HG02759 (cell line): Measurements from ENCODE around the gene CDKL5.

Experiments used
- ATAC-seq: cut with Tn5 transposase; IDR thresholded peaks from one replicate; pipeline ENCODE4 v1.9.1; 2021; ENCODE audit warnings: mild to moderate bottlenecking, moderate library complexity; ENCODE audit not compliant: unreplicated experiment

The CDKL5 gene

DNA sequence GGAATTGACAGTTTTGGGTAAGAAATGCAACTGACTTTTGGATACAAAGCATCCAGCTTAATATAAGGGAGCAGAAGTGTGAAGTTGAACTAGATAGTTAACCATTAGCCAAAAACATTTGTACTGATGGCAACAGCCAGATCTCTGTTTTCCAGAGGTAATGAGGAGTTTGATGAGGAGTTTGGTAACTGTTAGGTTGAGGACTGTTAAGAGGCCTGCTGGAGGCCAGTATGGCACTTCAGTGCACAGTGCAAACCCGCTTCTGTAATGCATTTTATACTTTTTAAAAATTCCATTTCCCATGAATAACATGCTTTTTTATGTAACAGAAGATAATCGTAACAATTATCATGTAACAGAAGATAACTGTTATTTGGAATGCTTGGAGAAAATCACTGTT, 30.0 kb downstream of the CDKL5 start:
- ATAC-seq: no peak

DNA sequence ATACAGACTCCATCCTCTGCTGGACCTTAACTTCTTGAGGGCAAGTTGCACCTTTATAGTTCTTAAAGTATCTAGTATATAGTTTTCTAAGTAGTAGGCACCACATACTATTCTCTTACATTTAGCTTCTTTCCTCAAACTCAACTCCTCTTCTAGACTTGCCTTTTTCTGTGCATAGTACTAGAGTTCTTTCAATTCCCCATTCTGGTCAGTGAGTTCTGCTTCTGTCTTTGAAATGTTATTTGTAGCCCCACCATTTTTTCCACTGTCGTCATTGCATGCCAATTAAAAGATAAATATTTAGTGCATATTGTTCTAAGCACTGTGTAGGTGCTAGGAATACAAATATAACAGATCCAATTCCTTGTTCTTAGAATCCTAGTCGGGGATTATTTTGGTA, 31.6 kb downstream of the CDKL5 start:
- no peak for ATAC-seq

DNA sequence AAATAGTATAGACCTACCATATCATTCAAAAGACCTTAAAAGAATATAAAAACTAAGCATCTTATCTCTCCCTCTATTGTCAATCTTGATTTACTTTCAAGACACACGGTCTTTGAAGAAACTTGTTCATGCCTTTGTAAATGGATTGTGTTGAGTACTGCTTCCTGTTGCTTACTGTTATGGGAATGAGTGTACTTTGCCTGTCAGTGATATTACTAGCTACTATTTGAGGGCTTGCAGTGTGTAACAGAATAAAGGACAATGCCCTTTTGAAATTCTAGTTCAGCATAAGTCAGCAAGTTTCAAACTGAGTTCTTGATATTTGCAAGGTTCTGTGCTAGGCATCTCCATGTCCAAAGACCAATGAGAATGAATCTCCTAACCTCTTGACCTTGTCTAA, 36.0 kb downstream of the CDKL5 start:
- ATAC-seq: no peak

DNA sequence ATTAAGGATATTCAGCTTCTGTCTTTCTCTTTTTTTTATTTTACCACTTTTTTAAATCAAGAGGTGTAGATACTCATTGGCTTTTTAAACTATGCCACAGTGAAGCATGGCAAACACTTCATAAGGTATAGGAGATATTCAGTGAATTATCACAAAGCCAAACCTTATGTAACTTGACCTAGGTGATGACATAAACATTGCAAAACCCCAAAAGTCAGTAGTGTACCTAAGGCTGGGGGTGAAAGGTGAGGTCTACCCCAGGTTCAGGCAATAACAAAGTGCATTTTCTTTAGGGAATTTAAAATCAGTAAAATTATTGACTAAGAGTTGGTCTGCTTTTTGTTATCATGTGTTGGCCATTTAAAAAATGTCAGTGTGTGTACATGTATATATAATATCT, 39.1 kb downstream of the CDKL5 start:
- no peak for ATAC-seq

DNA sequence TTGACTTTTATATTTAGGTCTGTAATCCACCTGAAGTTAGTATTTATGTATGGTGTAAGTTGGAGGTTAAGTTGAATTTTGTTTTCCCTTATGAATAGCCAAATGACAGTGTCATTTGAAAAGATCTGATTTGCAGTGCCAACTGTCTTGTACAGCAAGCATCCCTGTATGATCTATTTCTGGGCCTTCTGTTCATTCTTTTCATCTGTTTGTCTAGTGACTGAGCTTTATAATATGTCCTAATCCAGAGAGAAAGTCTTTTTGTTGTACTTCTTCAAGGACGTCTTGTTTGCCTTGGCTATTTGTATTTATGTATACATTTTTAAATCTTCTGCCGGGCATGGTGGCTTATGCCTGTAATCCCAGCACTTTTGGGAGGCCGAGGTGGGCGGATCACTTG, 39.6 kb downstream of the CDKL5 start:
- ATAC-seq: no peak

DNA sequence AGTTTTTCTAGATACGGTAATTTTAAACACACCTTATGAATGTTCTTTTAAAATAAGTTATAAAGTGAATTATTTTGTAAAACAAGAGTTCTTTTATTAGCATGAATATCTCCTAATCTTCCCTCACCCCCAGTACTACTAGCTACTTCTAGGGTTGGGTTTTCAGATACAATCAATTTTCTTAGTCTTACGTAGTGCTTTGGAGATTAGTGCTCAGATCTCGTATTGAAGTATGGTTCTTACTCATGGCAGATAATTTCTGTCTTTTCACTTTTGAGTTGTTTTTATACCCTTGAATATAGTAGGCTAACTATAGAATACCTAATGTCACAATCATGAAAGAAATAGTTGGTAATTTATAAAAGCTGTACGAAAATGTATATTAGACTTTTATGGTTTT, 43.2 kb downstream of the CDKL5 start:
- ATAC-seq: no peak

DNA sequence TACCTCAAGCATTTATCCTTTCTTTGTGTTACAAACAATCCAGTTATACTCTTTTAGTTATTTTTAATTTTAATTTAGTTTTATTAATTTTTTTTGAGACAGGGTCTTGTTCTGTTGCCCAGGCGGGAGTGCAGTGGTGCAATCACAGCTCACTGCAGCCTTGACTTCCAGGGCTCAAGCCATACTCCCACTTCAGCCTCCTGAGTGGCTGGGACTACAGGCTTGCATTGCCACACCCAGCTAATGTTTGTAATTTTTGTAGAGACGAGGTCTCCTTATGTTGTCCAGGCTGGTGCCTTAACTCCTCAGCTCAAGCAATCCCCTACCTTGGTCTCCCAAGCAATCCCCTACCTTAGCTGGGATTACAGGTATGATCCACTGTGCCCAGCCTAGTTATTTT, 45.9 kb downstream of the CDKL5 start:
- ATAC-seq: no peak

DNA sequence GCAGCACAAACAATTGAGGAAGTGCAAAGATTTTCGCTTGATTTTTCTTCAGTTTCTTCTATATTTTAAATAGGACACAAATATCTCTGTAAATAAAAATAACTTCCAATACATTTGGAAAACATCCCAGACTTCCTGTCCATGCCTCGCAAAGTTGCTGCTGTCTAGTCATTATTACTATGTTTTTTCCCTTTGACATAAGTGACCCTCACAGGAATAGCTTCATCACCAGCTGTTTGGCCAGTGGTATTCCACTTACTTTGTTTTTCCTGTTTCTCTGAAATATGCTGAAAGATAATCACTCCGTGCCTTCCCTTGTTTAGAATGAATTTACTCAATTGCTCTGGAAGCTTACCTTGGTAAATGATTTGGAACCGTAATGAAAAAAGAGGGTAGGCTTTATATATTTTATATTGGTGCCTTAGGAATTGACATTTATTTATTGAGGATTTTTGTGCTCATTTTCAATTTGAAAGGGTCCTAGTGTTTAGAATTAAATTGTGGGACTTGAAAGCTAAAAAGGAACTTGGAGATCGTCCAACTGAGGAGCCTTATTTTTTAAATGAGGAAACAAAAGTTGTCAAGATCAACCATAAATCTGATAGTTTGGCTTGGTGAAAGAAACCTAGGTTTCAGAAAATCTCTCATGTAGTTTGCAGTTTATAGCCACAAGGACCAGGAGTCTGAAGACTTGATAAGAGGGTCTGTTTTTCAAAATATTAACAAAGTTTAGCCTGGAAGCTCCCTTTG, 65.6 kb downstream of the CDKL5 start:
- no peak for ATAC-seq

DNA sequence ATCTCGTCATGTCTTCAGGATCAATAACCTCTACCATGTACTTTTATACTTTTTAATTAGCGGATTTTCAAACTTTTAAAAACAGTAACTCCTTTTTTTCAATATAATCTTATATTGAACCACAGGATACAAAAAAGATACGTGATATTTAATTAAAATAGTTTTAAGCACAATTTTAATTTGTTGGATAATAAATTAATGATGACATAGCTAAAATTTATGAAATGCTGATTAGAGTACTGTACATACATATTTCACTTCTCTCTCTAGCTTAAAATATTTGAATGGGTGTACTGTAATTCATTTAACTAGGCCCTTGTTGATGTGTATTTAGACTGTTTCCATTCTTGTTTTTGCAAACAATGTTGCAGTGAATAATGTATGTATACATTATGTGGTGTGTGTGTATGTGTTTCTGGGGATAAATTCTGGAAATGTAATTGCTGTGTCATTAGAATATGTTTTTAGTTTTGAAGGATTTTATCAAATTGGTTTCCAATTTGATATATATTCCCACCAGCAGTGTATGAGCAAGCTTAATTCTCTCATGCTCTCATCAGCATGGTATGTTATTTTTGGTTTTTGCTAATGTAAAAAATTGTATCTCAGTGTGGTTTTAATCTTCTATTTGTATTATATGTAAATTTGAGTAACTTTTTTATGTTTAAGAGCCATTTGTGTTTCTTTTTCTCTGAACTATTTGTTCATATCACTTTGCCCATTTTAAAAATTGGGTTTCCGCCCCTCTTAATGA, 66.4 kb downstream of the CDKL5 start:
- no peak for ATAC-seq

DNA sequence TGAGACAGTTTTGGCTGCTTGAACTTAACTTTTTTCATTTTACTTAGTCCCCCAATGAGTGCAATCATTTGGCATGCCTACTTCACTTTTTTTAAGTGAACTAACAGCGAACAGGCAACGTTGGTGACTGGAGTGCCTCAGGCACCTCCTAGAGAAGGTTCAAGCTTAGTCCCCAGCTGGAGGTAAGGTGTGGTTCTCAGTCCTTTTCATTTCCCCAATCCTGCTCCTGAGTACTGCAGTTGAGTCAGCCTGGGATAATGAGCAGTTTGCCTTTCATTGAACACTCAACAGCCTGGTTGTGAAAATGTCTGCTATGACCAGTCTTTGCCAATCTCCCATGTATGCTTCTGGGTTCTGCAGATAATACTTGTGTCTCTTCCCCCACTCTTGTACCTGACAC, 109.5 kb downstream of the CDKL5 start:
- ATAC-seq: no peak

DNA sequence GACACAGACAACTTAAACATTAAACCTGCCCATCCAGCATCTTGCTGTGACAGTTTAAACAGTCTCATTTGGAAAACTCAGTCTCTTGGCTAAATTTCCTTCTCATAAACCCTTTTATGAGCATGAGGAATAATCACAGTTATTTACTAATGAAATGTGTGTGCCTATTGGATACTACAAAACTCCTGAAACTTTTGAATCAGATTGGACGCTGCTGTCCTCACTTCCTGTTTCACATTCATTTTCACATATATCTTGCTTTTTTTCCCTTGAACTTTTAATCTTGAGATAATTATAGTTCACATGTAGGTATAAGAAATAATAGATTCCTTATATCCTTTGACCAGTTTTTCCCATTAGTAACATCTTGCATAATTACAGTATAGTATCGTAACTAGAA, 111.7 kb downstream of the CDKL5 start:
- no peak for ATAC-seq

DNA sequence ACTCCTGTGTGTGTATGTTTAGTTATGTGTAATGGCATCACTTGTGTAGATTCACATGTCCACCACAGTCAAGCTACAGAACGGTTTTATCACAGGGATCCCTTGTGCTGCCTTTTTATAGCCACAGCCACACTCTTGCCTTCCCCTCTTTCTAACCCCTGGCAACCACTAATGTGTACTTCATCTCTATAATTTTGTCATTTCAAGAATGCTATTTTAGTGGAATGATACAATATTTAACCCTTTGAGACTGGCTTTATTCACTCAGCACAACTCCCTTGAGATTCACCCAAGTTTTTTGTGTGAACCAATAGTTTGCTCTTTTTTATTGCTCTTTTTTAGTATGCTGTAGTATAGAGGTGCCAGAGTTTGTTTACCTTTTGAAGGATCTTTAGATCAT, 112.1 kb downstream of the CDKL5 start:
- peak; percentile 56 for ATAC-seq

DNA sequence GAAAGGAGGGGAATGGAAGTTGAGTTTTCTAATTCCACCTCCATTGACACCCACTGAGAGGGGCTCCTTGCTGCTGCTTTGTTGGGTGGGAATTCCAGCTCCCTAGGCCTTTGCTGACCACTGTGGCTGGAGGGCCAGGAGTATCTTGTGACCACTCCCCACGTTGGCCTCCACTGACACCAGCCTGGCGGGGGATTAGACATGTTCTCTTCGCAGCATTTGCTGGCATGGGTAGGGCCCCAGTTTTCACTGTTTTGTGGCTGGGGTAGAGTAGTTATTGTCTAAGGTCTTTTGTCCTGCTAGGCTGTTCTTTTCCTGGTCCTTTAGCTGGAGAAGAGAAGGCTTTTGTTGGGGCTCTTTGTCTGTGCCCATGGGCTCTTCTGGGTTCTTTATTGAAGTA, 116.7 kb downstream of the CDKL5 start:
- ATAC-seq: no peak

DNA sequence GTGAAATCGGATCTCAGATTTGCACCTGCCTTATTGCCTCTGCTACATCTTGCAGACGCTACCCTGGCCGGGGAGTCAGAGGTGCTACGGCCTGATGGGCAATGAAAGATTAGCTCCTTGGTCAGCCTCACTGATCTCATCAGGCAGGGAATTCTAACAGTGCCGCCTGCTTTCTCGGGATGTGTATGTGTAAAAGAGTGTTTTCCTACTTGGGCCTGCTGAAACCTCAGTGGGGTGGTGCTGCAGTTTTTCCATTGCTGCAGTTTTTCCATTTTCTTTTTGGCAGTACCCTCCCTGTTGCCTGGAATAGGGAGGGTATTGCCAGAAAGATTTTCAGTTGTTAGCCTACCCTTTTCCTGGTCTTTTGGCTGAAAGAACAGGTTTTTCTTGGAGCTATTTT, 117.5 kb downstream of the CDKL5 start:
- no peak for ATAC-seq

DNA sequence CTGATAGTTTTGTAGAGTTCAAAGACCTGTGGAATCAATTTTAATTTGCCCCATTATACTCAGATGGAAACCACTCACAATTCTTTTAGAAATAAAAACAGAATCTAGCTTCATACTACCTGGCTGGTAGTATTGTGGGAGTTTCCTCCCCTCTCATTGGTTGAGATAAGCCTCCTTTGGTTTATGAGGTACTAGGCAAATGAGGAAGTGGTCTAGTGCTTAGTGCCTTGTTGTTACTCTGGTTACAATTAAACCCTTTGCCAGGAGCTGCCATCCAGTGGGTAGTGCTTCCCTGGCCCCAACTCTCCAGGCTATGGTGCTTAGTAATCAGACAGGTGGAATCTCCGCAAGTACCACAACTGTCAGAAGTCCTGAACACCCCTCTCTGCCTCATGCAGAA, 118.3 kb downstream of the CDKL5 start:
- no peak for ATAC-seq

DNA sequence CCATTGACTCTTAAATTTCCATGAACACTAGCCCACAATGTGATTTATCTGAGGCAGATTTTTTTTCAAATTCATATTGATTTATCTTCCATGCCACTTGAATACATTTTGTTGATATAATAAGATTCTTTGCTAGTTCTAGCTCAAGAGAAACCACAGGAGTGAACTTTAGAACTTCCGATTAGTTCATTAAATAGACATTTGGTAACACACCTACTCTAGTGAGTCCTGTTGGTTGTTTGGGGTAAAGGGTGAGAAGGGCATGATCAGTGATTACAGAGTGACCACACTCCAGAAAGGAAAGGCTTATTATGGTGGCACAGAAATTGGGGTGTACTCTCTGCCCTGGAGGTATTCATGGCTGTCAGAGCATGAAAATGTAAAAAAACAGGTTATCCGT, 120.4 kb downstream of the CDKL5 start:
- ATAC-seq: no peak

DNA sequence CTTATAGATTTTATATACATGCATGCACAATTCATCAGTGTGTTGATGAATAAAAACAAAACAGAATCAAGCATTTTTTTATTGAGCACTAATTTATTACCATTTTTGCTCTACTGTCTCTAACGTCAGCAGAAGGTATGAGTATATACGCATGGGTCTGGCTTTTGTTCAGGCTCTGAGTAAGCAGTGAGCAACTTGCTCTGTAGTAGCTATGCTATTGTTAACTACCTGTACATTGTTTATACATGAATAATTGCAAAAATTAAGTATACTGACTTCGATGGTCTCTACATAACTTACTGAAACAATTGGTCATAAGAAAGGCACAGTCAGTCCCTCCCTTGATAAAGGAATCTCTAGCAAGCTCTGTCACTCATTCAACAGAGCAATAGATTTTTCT, 123.6 kb downstream of the CDKL5 start:
- no peak for ATAC-seq

DNA sequence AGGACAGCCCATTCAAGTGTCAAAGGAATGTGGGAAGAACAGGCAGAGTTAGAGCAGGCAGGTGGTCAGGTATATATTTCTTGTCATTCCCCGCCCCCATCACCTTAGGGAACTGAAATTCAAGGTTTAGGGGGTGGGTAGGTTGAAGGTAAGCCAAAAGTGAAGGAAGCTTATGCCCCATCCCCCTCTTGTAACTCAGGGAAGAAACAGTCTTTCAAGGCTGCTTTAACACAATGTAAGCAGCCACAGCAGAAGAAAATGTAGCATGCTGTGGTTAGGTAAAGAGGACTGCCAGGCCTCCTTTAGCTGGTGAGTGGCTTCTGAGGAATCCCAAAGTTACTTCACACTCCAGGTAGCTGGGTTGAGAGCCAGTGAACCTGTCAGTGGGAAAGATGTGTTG, 124.2 kb downstream of the CDKL5 start:
- ATAC-seq: no peak

DNA sequence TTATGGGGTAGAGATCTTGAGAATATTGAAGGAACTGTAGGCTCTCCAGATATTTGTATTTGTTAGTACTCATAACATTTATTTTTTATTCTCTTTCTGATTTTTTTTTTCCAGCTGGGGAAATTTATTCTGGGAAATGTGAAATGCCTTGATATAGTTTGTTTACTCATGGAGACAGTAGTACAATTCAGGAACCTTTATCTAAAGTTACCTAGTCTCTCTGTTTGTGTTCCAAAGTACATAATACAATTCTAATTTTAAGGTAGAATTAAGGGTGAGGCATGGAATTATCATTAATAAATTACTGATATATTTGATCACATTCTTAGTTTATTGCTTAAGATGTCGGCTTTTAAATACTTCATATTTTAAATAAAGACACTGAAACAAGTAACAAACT, 132.5 kb downstream of the CDKL5 start:
- no peak for ATAC-seq

DNA sequence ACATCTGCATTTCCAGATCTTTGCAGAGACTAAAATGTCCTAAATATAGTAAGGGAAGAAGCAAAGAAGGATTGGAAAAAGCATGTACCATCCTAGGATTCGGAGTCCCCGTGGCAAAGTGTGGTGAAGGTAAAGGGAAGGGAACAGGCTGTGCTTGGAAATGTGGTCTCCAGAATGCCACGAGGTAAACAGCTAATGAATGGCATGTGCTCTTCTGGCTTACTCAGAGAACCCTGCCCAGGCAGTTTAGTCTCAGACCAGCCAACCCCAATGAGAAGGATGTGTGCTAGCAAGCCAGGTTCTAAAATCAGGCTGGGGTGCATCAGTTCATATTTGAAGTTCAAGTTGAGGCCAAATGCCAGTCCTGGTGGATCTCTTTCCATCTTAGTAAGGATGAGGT, 133.4 kb downstream of the CDKL5 start:
- no peak for ATAC-seq

DNA sequence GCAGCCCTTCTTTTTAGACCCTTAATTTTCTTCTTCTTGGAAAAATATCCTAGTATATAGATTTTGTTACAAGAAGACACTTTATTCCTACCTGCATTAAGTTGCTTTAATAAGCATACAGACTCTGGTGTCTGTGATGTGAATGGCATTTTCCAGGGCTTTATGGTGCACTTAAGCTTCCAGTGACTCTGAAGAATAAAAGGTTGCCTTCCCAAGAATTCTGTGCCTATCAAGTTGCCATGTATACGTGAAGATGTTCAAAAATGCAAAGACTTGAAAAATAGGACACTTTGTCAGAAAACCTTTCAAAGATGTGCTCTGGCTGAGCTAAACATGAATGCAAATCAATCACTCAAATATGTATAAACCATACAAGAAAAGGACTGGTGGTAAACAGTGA, 135.6 kb downstream of the CDKL5 start:
- no peak for ATAC-seq

DNA sequence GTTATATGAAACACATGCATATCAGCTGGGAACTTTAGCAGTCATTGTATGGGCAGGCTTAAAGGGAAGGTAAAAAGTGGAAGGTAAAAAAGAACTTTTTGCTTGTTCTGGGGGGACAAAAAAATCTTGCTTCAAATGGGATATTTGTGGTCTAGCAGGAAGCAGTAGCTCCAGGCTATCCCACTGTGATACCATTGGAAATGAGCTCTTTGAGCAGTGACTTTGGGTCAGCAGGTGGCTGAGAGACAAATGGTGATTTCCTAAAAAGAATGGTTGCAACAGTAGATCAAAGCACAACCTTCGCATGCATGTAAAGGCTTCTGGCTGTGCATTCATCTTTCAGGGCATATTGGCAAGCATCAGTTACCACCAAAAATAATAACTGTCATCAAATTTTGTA, 140.3 kb downstream of the CDKL5 start:
- no peak for ATAC-seq

DNA sequence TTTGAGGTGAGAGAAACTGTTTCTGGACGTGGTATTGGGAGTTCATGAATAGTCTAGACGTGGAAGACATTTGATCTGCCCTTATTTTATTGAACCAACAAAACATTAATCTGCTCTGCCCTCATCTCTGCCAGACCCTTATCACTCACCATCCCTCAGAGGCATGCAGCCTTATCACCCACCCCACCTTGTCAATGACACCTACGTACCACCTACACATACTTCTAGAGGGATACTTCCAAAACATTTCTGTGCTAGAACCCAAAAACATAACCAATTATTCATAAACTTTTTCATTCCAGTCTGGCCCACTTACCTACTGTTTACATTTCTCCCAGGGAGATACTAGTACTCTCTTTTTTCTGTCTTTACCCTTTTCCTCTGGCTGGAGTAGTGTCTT, 141.3 kb downstream of the CDKL5 start:
- no peak for ATAC-seq
